ENCODE results near the gene FES.
"Not testable (repeated sequence)": the region's sequence is repeated elsewhere in the genome, so short reads cannot be mapped to it uniquely, and the experiment has no call there.

Gene FES

DNA sequence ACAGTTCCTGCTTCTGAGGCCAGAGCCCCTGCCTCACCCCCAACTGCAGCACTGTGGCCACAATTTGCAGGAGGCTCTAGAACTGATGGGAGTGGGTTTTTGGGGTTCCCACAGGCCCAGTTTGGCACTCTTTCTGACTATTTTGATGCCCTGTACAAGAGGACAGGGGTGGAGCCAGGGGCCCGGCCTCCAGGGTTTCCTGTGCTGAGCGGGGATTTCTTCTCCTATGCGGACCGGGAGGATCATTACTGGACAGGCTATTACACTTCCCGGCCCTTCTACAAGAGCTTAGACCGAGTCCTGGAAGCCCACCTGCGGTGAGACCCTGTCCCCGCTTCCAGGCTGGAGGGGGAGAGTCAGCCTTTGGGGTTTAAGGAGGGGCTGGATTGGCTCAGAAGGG lies 25.7 kb downstream of the FES start:
- DNase-seq (ENCODE audit: low spot score): no peak

DNA sequence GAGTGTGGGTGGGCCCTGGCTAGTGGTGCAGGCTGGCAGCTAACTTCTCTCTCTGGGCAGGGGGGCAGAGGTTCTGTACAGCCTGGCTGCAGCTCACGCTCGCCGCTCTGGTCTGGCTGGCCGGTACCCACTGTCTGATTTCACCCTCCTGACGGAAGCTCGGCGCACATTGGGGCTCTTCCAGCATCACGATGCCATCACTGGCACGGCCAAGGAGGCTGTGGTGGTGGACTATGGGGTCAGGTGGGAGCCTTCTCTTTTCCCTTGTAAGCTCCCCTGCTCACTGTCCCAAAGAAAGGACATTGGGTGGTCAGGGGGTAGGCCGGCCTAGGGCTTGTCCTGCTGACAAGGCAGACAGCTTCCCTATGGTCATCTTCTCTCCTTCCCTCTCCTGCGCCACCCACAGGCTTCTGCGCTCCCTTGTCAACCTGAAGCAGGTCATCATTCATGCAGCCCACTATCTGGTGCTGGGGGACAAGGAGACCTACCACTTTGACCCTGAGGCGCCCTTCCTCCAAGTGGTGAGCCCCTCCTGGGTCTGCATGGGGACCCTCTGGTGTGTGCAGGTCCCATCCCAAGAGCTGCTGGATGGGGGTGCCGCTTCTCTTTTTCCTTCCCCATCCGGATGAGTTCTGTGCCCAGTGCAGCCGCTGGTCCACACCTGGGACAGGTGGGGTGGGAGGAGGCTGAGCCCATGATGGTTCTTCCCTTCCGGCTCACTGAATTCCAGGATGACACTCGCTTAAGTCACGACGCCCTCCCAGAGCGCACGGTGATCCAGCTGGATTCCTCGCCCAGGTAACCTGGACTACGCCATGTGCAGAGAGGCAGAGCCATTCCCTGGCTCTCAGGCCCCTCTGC lies 26.4 kb downstream of the FES start:
- DNase-seq (ENCODE audit: low spot score): no peak

DNA sequence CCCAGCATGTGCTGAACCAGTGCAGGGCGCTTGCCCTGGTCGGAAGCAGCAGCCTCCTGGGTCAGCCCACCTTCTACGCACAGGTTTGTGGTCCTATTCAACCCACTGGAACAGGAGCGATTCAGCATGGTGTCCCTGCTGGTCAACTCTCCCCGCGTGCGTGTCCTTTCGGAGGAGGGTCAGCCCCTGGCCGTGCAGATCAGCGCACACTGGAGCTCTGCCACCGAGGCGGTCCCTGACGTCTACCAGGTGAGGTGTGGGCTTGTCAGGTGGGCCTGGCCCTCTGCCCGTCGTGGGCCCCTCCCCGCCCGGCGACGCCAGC lies 27.0 kb downstream of the FES start:
- DNase-seq (ENCODE audit: low spot score): no peak

DNA sequence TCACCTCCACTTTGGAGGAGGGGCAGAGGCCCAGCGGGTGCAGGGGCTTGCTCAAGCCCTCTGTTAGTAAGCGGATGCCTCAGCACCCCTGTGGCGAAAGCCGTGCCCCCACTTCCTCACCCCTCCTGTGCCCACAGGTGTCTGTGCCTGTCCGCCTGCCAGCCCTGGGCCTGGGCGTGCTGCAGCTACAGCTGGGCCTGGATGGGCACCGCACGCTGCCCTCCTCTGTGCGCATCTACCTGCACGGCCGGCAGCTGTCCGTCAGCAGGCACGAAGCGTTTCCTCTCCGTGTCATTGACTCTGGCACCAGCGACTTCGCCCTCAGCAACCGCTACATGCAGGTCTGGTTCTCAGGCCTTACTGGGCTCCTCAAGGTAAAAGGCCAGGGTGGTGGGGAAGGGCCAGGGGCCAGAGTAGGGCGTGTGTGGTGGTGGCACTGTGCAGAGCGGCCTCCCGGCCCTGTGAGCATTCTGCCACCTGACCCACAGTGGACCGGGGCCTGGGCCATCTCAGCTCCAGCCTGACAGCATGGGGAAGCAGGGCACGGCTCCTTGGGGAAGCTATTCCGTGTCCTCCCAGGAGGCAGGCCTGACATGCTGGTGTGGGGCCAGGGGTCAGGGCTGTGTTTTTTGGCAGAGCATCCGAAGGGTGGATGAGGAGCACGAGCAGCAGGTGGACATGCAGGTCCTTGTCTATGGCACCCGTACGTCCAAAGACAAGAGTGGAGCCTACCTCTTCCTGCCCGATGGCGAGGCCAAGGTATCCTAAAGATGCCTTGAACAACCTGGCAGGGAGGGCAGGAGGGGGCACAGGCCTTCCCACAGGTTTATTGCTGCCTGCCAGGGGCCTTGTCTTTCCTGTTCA lies 27.8 kb downstream of the FES start:
- DNase-seq (ENCODE audit: low spot score): no peak

DNA sequence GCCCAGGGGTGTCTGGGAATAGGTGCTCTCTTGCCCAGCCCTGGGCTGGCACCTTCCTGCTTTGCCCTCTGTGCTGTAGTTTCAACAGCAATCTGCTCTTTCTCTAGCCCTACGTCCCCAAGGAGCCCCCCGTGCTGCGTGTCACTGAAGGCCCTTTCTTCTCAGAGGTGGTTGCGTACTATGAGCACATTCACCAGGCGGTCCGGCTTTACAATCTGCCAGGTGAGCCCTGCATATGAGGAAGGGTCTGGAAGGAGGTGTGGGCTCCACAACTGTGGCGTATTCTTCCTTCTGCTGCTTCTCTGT lies 28.4 kb downstream of the FES start:
- DNase-seq (ENCODE audit: low spot score): no peak

DNA sequence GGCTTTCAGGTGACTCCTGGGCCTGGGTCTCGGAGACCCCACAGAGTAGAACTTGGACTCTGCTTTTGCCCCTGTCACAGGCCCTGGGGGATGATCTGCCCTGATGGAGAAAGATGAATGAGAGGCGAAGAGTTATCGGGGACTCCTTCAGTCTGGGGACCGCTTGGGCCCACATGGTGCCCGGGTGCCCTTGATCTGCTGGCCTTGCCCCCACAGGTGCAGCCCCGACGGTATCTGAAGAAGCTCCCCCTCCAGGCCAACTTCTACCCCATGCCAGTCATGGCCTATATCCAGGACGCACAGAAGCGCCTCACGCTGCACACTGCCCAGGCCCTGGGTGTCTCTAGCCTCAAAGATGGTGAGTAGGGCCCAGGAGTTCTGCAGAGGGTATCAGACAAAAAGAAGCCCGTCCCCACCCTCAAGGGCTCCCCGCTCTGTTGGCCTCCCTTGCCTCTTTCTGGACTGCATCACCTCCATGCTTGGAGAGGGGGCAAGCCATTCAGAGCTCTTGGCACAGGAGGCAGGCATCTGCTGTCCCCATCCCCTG lies 29.2 kb downstream of the FES start:
- DNase-seq (ENCODE audit: low spot score): no peak

DNA sequence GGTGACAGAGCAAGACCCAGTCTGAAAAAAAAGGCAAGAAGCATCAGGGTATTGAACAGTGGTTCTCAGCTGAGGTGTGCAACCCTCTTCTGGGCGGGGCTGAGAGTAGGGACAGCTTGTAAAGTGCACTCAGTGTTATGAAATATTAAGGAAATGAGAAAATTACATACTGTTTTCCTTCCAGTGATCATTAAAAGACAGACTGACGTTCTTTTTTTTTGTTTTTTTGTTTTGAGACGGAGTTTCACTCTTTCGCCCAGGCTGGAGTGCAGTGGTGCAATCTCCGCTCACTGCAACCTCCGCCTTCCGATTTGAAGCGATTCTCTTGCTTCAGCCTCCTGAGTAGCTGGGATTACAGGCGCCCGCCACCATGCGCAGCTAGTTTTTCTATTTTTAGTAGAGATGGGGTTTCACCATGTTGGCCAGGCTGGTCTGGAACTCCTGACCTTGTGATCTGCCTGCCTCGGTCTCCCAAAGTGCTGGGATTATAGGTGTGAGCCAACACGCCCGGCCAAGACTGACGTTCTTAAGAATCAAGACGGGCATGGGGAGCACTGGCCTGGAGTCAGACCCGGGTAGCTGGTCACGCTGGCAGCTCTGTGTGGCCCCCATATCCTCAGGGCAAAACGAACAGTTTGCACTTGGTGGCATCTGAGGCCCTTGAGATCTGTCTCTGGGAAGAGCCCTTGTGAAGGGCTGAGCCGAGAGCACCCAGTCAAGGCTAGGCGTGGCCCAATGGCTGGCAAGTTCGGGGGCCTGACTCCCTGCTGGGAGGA lies 30.2 kb downstream of the FES start:
- DNase-seq (ENCODE audit: low spot score): no peak

DNA sequence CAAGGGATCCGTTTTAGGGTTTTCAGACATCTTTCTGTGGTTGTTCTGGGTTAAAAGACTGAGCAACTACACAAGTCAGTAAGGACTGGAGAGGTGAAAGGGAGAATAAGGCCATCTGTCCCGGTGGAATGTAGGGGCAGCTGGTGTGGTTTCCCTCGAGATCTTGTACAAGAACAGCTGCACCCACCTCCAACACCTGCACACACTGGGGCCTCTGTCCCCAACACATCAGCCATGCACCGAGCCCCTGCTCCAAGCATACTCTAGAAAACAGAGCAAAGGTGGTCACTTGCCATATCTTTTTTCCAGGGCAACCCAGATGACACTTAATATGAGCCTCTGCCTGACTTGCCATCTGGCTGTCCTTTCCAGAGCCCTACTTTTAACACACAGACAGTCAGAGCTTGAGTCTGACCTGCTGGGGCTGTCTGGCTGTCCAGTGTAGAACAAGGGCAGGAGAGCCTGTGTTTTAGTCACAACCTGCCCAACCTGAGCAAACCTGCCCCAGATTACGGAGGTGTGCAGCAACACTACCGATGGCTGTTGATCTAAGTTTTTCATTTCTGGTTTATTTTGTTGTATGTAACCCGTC lies 31.0 kb downstream of the FES start:
- no peak for DNase-seq (ENCODE audit: low spot score)

DNA sequence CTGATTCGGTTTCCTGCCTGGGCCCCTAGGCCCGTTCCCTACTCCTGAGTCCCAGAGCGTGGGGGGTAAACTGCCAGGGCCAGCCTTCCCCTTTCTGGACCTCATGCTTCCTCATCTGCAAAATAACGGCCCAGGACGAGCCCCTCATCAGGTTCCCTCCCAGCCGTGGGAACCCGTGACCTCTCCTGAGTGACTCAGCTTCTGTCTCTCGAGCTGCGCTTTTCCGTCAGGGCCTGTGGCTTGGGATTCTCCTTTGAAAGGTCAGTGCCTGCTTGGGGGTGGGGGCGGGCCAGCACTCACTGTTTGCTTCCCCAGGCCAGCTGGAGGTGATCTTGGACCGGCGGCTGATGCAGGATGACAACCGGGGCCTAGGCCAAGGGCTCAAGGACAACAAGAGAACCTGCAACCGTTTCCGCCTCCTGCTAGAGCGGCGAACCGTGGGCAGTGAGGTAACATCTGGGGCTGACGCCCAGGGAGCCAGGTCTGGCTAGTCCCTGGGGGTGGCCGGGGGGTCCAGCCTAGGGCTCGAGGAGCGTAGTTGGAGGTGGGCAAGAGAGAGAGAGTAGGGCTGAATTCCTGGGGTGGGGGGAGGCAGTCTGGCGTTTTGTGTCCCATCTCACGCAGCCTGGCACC lies 31.6 kb downstream of the FES start:
- DNase-seq (ENCODE audit: low spot score): no peak

DNA sequence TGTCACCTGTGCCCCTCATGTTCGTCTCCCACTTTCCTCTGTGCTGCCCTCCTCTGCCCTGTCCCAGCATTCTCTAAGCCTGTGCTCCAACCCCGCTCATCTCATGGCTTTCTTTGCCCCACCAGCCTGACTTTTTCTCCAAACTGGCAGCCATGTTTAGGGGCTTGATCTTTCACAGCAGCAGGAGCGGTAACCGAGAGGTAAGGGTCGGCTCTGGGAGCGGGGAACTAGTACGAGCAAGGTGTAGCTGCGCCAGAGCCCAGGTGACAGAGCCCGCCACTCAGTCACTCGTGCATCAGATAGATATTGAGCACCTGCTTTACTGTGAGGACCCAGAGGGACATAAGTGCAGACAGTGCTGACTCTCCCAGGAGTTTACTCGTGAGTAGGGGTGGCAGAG lies 32.2 kb downstream of the FES start:
- DNase-seq (ENCODE audit: low spot score): no peak

DNA sequence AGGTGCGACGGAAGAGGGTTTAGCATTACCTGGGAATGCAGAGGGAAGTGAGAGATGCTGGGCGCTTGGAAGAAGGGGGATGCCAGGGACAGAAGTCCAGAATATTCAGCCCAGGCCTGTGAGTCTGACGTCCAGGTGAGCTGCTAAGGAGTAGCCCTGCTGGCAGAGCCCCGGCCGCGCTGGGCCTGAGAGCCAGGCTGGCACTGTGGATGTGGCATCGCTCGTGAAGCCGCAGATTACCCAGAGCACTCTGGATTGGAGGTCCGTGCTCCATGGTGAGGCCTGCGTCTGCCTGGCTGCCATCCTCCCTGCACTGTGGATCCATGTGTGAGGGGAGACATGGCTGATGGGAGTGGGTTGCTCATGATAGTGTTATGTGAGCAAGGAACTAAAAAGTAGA lies 33.3 kb downstream of the FES start:
- DNase-seq (ENCODE audit: low spot score): no peak

DNA sequence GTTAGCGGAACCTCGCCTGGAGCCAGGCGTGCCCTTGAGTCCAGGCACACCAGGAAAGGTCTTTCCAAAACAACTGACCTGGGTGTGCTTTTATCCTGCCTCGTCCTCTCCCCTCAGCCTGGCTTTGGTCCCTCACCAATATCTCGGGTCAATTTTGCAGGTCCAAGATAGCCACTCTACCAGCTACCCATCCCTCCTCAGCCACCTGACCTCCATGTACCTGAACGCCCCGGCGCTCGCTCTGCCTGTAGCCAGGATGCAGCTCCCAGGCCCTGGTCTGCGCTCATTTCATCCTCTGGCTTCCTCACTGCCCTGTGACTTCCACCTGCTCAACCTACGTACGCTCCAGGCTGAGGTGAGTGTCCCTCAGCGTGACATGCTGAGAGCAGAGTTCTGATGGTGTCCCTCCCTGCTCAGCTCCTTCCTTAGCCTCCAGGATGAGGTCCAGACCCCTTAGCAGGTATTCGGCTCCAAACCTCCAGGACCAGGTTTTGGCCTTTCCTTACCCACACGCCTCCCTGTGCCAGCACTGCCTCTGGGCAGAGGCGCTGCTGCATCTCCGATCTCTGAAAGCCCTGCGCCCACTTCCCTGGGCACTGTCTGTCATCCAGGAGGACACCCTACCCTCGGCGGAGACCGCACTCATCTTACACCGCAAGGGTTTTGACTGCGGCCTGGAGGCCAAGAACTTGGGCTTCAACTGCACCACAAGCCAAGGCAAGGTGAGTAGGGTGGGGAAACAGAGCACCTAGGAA lies 33.9 kb downstream of the FES start:
- DNase-seq (ENCODE audit: low spot score): no peak

DNA sequence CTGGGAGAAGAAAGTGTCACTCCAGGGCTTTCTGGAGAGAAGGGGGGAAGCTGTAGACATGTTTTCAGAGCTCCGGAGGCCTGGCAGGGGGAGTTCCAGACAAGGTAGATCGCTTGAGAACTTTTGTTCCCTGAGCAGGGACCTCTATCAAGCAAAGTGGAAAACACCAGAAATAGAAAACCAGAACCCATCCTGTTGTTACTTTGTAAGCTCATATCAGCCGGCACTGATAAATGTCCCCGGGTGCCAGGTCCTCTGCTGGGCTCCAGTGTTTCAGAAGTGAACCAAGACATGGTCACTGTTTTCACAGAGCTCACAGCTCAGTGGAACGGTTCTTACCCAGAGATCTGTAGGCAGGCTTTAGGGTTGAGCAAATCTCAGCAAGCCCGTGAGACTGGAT lies 34.5 kb downstream of the FES start:
- DNase-seq (ENCODE audit: low spot score): no peak

DNA sequence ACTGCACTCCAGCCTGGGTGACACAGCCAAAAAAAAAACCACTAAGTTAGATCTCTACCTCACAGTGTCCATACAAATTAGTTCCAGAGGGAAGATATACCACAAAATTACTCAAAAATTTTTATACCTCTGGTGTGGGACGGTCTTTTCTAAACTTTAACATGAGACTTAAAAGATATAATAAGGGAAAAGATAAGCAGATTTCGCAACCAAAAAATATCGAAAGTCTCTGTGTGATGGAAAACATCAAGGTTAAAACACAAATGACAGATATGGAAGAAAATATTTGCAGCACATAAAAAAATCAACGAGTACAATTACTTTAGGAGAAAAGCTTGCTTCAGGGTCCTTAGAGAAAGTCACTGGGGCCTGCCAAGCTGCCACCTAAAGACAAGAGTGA lies 37.6 kb downstream of the FES start:
- DNase-seq (ENCODE audit: low spot score): no peak

DNA sequence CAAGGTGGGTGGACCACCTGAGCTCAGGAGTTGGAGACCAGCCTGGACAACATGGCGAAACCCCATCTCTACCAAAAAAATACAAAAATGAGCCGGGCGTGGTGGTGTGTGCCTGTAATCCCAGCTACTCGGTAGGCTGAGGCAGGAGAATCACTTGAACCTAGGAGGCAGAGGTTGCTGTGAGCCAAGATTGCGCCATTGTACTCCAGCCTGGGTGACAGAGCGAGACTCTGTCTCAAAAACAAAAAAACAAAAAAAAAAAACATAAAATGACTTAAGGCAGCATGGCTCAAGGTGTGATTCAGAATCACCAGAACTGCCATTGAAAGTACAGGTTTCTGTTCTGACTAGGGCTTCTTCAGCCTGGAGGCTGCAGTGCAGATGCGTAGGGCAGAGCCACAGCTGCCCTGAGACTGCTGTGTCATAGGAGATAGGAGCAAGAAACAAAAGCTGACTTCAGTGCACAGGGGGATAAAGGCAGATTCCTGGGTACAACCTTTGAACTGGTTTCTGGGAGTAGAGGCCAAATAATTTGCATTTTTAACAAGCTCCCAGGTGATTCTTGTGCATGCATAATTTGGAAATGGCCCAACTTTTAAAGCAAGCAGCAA lies 38.5 kb downstream of the FES start:
- DNase-seq (ENCODE audit: low spot score): not testable (repeated sequence)

DNA sequence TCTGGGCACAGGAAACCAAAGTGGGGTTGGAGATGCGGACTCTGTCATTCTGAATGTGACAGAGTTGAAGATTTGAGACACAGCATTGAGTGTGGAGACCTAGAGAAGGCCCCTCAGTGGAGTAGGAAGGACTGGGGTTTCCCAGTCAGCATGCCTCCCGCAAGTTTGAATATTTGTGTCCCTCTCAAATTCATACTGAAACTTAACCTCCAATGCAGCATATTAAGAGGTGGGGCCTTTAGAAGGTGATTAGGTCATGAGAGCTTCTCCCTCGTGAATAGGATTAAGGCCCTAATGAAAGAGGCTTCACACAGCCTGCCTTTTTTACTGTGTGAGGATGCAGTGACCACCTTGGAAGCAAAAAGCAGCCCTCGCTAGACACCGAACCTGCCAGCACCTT lies 40.1 kb downstream of the FES start:
- no peak for DNase-seq (ENCODE audit: low spot score)

DNA sequence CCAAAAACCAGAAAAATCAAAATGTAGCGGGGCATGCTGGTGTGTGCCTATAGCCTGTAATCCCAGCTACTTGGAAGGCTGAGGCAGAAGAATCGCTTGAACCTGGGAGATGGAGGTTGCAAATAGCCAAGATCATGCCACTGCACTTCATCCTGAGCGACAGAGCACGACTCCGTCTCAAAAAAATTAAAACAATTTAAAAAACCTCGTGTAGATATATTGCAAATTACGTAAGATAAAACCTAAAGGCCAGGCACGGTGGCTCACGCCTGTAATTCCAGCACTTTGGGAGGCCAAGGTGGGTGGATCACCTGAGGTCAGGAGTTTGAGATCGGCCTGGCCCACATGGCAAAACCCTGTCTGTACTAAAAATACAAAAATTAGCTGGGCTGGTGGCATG lies 42.5 kb downstream of the FES start:
- DNase-seq (ENCODE audit: low spot score): not testable (repeated sequence)

DNA sequence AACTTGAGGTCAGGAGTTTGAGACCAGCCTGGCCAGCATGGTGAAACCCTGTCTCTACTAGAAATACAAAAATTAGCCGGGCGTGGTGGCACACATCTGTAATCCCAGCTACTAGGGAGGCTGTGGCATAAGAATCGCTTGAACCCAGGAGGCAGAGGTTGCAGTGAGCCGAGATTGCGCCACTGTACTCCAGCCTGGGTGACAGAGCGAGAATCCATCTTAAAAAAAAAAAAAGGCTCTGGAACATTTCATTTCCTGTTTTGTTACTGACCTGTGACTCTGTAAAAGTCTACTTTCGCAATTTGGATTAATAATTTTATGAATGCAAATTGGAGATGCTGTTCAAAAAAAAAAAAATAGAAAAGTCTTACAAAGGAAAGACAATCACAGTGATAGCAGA lies 43.8 kb downstream of the FES start:
- DNase-seq (ENCODE audit: low spot score): not testable (repeated sequence)

DNA sequence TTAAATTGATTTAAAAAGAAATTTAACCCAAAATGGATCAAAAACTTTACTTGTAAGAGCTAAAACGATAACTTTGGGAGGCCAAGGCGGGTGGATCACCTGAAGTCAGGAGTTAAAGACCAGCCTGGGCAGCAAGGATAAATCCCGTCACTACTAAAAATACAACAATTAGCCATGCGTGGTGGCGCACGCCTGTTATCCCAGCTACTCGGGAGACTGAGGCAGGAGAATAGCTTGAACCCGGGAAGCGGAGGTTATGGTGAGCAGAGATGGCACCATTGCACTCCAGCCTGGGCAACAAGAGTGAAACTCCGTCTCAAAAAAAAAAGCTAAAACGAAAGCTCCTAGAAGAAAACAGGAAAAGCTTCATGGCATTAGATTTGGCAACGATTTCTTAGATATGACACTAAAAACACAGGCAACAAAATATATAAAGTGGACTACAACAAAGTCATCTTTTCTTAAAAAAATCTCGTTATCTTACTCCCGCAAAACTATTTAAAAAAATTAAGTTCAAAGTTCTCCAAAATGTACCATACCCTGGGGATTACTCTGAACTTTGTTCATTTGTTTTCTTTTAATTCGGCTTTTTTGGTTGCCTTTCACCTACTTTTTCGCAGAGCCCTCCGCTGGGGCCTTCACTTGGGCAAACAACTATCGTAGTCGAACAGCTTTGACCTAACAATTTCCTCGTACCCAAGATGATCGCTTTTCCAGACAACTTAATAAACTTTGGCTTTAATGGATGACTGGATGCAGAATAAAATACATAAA lies 45.1 kb downstream of the FES start:
- no peak for DNase-seq (ENCODE audit: low spot score)
